Kidney (tissue), 14 donors: ENCODE data around the gene NCKAP5. TPM values are rescaled to one million over a fixed set of nuclear protein-coding genes. Genes with fewer than 3 reads are reported as not detected.

ENCODE experiments used
- DNase-seq, 5 donors: peaks; one replicate each; pipeline ENCODE4 v3.0.0-alpha.2; 2013 to 2020
- FAIRE-seq: peaks from 2 replicates; lab custom pipeline; 2012; peaks lifted over from hg19 to GRCh38; lab: Jason Lieb, UNC
- H3K27ac ChIP-seq, 2 donors: one replicate each; pipeline ENCODE4 v1.7.0; 2013; ENCODE audit warnings: low read depth in 2 of 2, low read length in 2 of 2, inconsistent platforms in 1 of 2
- H3K27me3 ChIP-seq: one replicate; pipeline ENCODE4 v1.7.1; 2013; ENCODE audit warnings: low read length, inconsistent platforms; ENCODE audit not compliant: control insufficient read depth, insufficient read depth
- H3K36me3 ChIP-seq, 3 donors: one replicate each; pipeline versions ENCODE4 v1.7.0 to v1.7.1; 2013; ENCODE audit warnings: low read length in 3 of 3, control low read depth in 1 of 3, inconsistent platforms in 1 of 3; ENCODE audit not compliant: insufficient read depth in 3 of 3, control insufficient read depth in 2 of 3
- H3K4me1 ChIP-seq, 3 donors: one replicate each; pipeline versions ENCODE4 v1.7.0 to v1.7.1; 2013; ENCODE audit warnings: low read length in 3 of 3, inconsistent platforms in 1 of 3, low read depth in 1 of 3; ENCODE audit not compliant: control insufficient read depth in 2 of 3, insufficient read depth in 2 of 3
- H3K4me3 ChIP-seq, 3 donors: one replicate each; pipeline versions ENCODE4 v1.7.0 to v1.8.1; 2013; ENCODE audit warnings: low read length in 3 of 3, control low read depth in 1 of 3, inconsistent platforms in 1 of 3
- H3K9ac ChIP-seq, 3 donors: one replicate each; pipeline versions ENCODE4 v1.7.0 to v1.7.1; 2013; ENCODE audit warnings: low read length in 3 of 3, control low read depth in 1 of 3, inconsistent platforms in 1 of 3
- H3K9me3 ChIP-seq, 3 donors: one replicate each; pipeline versions ENCODE4 v1.7.0 to v1.7.1; 2013; ENCODE audit warnings: low read length in 3 of 3, control low read depth in 1 of 3, inconsistent platforms in 1 of 3; ENCODE audit not compliant: control insufficient read depth in 2 of 3, insufficient read depth in 1 of 3
- intact Hi-C: fragments of 100-400 bp; cut with DNase I; formaldehyde crosslinking; loops from one replicate; pipeline ENCODE4 v1.11.1; 2022
- polyA plus RNA-seq: library from polyadenylated mRNA; stranded (reverse); fragments of 350-450 nt; fragmentation: Illumina TruSeq; extraction: RNeasy Lipid Tissue Mini Kit (QIAGEN cat#74804); gene quantifications from one replicate; pipeline ENCODE4 v1.2.3, GENCODE V29; 2014; ENCODE audit warnings: low read depth, low replicate concordance; ENCODE audit not compliant: insufficient read depth
- total RNA-seq: library from RNA; stranded (reverse); fragmentation: NEBNext Ultra II Directional; extraction: Animal tissue kit (Norgen Biotek cat#: 25700); gene quantifications from one replicate; pipeline ENCODE4 v1.2.1, GENCODE V29; 2021
- TF ChIP-seq, protein P1 (sequence below): IDR thresholded peaks from 3 replicates; pipeline ENCODE4 v1.5.1; 2012; ENCODE audit warnings: mild to moderate bottlenecking, moderate library complexity, borderline replicate concordance; ENCODE audit not compliant: insufficient read depth; ENCODE audit errors: extremely low read depth
- donor health status: control.
- donor health status: control.
- donor health status: control.
- donor health status: control.
- donor health status: control.
- donor health status: DM: yes; HTN: yes; CAD: no.
- donor health status: Normal renal cell carcinoma (clear cell type).

NCKAP5 gene
- total and polyA plus RNA-seq, 2 donors from 2014 or later: 1.8 to 2.9 TPM

DNA sequence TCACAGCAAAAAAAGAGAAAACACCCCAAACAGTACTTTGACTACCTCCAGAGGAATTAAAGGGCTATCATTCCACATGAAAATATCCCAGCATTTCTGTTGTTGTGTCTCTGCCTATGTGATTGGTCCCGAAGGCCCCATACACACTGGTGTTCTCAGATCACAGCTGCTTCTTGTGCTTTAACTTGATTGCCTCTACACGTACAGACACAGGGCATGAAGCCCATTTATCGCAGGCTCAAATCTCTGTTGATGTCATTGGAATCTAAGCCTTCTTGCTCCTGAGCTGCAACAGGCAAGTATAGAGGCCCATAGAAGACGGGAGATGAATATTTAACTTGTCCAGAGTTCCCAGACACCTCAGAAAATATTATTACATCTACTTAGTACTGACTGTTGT is 405.2 kb downstream of the NCKAP5 start:
- FAIRE-seq (no peak), DNase-seq (no peak)
- H3K4me3 ChIP-seq: no peak overlapping the region
- TF ChIP-seq, protein P1, sequence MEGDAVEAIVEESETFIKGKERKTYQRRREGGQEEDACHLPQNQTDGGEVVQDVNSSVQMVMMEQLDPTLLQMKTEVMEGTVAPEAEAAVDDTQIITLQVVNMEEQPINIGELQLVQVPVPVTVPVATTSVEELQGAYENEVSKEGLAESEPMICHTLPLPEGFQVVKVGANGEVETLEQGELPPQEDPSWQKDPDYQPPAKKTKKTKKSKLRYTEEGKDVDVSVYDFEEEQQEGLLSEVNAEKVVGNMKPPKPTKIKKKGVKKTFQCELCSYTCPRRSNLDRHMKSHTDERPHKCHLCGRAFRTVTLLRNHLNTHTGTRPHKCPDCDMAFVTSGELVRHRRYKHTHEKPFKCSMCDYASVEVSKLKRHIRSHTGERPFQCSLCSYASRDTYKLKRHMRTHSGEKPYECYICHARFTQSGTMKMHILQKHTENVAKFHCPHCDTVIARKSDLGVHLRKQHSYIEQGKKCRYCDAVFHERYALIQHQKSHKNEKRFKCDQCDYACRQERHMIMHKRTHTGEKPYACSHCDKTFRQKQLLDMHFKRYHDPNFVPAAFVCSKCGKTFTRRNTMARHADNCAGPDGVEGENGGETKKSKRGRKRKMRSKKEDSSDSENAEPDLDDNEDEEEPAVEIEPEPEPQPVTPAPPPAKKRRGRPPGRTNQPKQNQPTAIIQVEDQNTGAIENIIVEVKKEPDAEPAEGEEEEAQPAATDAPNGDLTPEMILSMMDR: no peak
- H3K9me3 ChIP-seq: no peaks in the 10 kb centered on the region
- H3K36me3 ChIP-seq: no peaks in the 10 kb centered on the region
- intact Hi-C loops: no loop called here
- no peak overlapping the region for H3K9ac ChIP-seq
- no peak overlapping the region for H3K27ac ChIP-seq
- no peaks in the 10 kb centered on the region for H3K27me3 ChIP-seq
- no peaks in the 10 kb centered on the region for H3K4me1 ChIP-seq

DNA sequence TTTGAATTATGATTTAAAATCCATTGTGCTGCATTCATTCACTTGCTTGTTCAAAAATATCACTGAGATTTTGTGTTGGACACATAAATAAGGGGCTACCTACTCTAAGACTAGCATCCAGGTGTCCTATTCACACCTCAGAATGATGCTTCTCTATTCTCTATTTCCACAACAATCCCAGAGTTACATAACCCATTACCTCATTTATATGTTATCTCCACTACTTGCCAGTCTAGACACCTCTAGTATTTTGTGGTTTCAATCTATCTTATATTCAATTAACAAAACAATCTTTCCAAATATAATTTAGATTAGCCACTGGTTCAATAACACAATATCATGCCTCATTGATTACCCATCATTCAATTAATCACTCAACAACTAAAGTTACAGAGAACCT is 409.8 kb downstream of the NCKAP5 start:
- Histone ChIP-seq H3K27ac (no peak overlapping the region), H3K4me3 (no peak overlapping the region)

DNA sequence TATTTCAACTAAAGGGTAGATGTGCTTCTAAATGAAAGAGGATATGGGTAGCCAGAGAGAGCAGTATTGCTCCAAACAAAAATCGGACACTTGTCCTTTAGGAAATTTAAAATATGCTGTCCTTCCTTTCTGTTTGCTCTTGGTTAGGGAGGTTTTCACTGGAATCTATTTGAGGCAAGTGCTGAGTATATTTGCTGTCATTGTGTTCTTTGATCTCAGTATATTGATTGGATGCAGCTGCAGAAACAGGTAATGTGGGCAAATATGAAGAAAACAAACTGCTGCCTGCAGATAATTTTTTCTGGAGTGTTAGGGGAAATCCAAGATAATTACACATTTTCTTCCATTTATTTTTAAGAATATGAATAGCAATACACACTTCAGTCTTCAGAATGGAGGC is 410.2 kb downstream of the NCKAP5 start:
- H3K4me3 ChIP-seq: no peak overlapping the region
- H3K9ac ChIP-seq: no peak overlapping the region
- DNase-seq: no peak
- no peaks in the 10 kb centered on the region for H3K4me1 ChIP-seq
- no peak for FAIRE-seq
- H3K27me3 ChIP-seq: no peaks in the 10 kb centered on the region
- intact Hi-C loops: no loop called here
- TF ChIP-seq, protein P1: no peak
- H3K9me3 ChIP-seq: peaks cover 0 to 4% (median 0%) of the 10 kb centered on the region in 3 donors
- H3K36me3 ChIP-seq: no peaks in the 10 kb centered on the region
- H3K27ac ChIP-seq: no peak overlapping the region

More for the DNA sequence above, 409.8 kb downstream of the NCKAP5 start:
- H3K4me1 ChIP-seq: no peaks in the 10 kb centered on the region
- intact Hi-C loops: no loop called here
- DNase-seq (no peak), FAIRE-seq (no peak)
- H3K36me3 ChIP-seq: no peaks in the 10 kb centered on the region
- no peak overlapping the region for H3K9ac ChIP-seq
- H3K27me3 ChIP-seq: no peaks in the 10 kb centered on the region
- TF ChIP-seq, protein P1: no peak
- peaks cover 0 to 4% (median 0%) of the 10 kb centered on the region in 3 donors for H3K9me3 ChIP-seq

DNA sequence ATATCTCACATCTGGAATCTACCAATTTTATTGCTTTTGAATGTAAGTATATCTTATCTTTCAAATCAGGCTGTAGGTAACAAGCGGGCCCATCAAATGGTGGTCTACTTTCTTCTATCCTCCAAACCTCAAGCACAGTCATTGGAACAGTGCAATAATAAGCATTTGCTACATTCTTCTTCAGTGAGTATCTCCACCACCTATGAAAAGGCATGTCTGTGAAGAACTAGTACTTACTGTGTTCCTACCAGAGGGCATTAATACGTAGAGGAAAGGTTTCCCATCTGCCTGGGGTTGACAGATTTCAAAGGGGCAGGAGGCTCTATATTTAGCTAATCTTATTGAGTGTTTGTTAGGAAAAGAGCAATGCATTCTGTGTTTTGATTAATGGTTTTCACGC is 411.1 kb downstream of the NCKAP5 start:
- Histone ChIP-seq H3K9me3 (peaks cover 0 to 4% (median 0%) of the 10 kb centered on the region in 3 donors), H3K4me3 (no peak overlapping the region), H3K27ac (no peak overlapping the region), H3K4me1 (no peaks in the 10 kb centered on the region), H3K27me3 (no peaks in the 10 kb centered on the region), H3K9ac (no peak overlapping the region), H3K36me3 (no peaks in the 10 kb centered on the region)
- FAIRE-seq (no peak), DNase-seq (no peak)
- intact Hi-C loops: no loop called here
- TF ChIP-seq, protein P1: no peak
